Epithelial cell of esophagus (primary cell): ENCODE measurements around the gene STX4.

Experiments
- DNase-seq: peaks from one replicate; pipeline ENCODE4 v3.0.0; 2010; ENCODE audit warnings: low read depth
- H3K4me3 ChIP-seq: 2 replicates; pipeline ENCODE4 v1.5.1; 2011; ENCODE audit warnings: mild to moderate bottlenecking, low read length, control low read depth
- CTCF ChIP-seq: IDR thresholded peaks from 2 replicates; pipeline ENCODE4 v1.5.1; 2011; ENCODE audit warnings: low read depth, mild to moderate bottlenecking, low read length, control low read depth, inconsistent platforms; ENCODE audit not compliant: insufficient read depth; ENCODE audit errors: missing control alignments

Gene STX4

DNA sequence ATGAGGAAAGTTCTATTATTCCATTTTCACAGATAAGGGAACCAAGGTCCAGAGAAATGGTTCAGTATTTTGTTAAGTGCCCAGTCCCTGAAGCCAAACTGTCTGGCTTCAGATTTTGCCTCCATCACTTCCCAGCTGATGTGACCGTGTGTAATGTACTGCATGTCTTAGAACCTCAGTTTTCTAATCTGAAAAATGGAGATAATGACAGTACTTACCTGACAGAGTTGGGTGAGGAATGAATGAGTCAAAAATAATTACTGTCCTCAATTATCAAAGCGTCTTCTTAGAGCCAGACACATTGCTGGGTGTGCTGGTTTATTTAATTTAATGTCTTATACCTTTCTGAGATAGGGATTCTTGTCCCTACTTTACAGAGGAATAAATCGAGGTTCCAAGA is 34.0 kb downstream of the STX4 start:
- no peak overlapping the region for H3K4me3 ChIP-seq
- DNase-seq: no peak
- TF ChIP-seq CTCF: no peak

GRCh38 chr16:31071861-31072260 is 38.5 kb downstream of the STX4 start:
- no peak for TF ChIP-seq CTCF
- H3K4me3 ChIP-seq: peak overlapping the region; percentile 91
- peak; percentile 18 for DNase-seq

GRCh38 chr16:31072540-31073141 is 39.3 kb downstream of the STX4 start:
- H3K4me3 ChIP-seq: peak overlapping the region; percentile 91
- no peak for TF ChIP-seq CTCF
- DNase-seq: peak; percentile 57

DNA sequence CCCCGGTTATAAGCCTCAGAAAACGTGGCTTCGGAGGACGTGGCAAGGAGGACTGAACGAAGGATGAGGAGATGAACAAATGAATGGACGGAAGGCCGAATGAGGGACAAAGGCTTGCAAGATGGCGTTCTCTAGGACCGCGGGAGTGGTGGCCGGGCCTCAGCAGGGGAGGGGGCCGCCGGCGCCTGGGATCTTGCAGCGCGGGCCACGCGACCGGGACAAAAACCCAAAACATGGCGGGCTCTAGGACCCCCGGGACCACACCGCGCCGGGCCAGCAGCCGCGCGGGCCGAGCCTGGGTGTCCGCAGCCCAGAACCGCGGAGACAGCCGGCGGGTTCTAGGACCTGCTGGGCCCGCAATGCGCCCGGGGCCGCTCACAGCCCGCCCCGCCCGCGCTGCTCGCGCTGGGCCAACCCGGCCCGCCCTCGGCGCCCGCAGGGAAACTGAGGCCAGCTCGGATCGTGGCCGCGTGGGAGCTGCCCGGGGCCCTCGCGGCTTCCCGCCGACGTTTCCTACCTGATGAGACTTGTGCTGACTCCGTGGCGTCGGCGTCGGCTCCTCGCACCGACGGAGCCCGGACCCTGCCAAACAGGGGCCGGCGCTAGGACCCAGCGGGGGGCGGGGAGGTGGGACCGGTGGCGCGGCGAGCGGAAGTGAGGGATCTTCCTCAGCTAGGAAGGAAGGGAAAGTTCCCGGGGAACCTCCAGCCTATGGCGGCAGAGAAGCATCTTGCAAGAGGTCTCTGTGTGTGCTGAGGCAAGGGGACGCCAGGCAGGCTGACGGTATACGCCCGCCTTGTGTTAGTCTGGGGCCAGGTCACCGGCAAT is 40.0 kb downstream of the STX4 start:
- peak; percentile 97 for DNase-seq
- no peak for TF ChIP-seq CTCF
- peak overlapping the region; percentile 91 for H3K4me3 ChIP-seq

- peak within 1 kb of the TSS; percentile 91 for H3K4me3 ChIP-seq
- DNase-seq: peak; percentile 100
- no peak for TF ChIP-seq CTCF
These were observed 40.8 kb downstream of the STX4 start, which contains the start of the genes ZNF646 and ZNF668 for GRCh38 chr16:31073970-31074813. Gene ZNF646, plus strand, starts transcription at chr16:31074422. Its CDS starts 1,903 bp downstream, at chr16:31076325. Gene ZNF668, minus strand, starts transcription at chr16:31074240. Its CDS starts 9,781 bp downstream, at chr16:31064459.

GRCh38 chr16:31074814-31075183 is 41.4 kb downstream of the STX4 start:
- peak overlapping the region; percentile 91 for H3K4me3 ChIP-seq
- TF ChIP-seq CTCF: no peak
- DNase-seq: peak; percentile 13
